Measurements from ENCODE around the gene SLC25A48. TPM values are rescaled to one million over a fixed set of nuclear protein-coding genes. Genes with fewer than 3 reads are reported as not detected.
"Not testable (repeated sequence)": the region's sequence is repeated elsewhere in the genome, so short reads cannot be mapped to it uniquely, and the experiment has no call there.

Gene SLC25A48
- total RNA-seq, 1 experiment from 2014 or later: not detected

GRCh38 chr5:135857630-135858311 is 23.3 kb downstream of the SLC25A48 start:
- DNase-seq (ENCODE audit: low spot score): no peak

- DNase-seq (ENCODE audit: low spot score): not testable (repeated sequence)
Observed at GRCh38 chr5:135859186-135859585, 24.7 kb downstream of the SLC25A48 start.

- no peak for DNase-seq (ENCODE audit: low spot score)
Observed at GRCh38 chr5:135859641-135860040, 25.2 kb downstream of the SLC25A48 start.

GRCh38 chr5:135861641-135862040 is 27.2 kb downstream of the SLC25A48 start:
- no peak for DNase-seq (ENCODE audit: low spot score)

GRCh38 chr5:135862086-135862485 is 27.6 kb downstream of the SLC25A48 start:
- no peak for DNase-seq (ENCODE audit: low spot score)

- DNase-seq (ENCODE audit: low spot score): no peak
Observed at GRCh38 chr5:135862744-135863143, 28.3 kb downstream of the SLC25A48 start.

- DNase-seq (ENCODE audit: low spot score): no peak
Observed at GRCh38 chr5:135864503-135865435, 30.3 kb downstream of the SLC25A48 start.

GRCh38 chr5:135866016-135866415 is 31.6 kb downstream of the SLC25A48 start:
- no peak for DNase-seq (ENCODE audit: low spot score)

GRCh38 chr5:135867599-135867998 is 33.1 kb downstream of the SLC25A48 start:
- no peak for DNase-seq (ENCODE audit: low spot score)

GRCh38 chr5:135868681-135869080 is 34.2 kb downstream of the SLC25A48 start:
- DNase-seq (ENCODE audit: low spot score): no peak

GRCh38 chr5:135869276-135869675 is 34.8 kb downstream of the SLC25A48 start:
- no peak for DNase-seq (ENCODE audit: low spot score)

- no peak for DNase-seq (ENCODE audit: low spot score)
Observed at GRCh38 chr5:135869935-135870334, 35.5 kb downstream of the SLC25A48 start.

- no peak for DNase-seq (ENCODE audit: low spot score)
Observed at GRCh38 chr5:135871268-135871915, 36.9 kb downstream of the SLC25A48 start.

- no peak for DNase-seq (ENCODE audit: low spot score)
Observed at GRCh38 chr5:135873831-135874230, 39.4 kb downstream of the SLC25A48 start.

- no peak for DNase-seq (ENCODE audit: low spot score)
Observed at GRCh38 chr5:135874461-135874860, 40.0 kb downstream of the SLC25A48 start.

- DNase-seq (ENCODE audit: low spot score): no peak
Observed at GRCh38 chr5:135875567-135875966, 41.1 kb downstream of the SLC25A48 start.

- no peak for DNase-seq (ENCODE audit: low spot score)
Observed at GRCh38 chr5:135876146-135876545, 41.7 kb downstream of the SLC25A48 start.

GRCh38 chr5:135877570-135878155 is 43.2 kb downstream of the SLC25A48 start:
- DNase-seq (ENCODE audit: low spot score): no peak

- DNase-seq (ENCODE audit: low spot score): no peak
Observed at GRCh38 chr5:135878156-135878620, 43.7 kb downstream of the SLC25A48 start.

GRCh38 chr5:135879591-135879990 is 45.1 kb downstream of the SLC25A48 start:
- no peak for DNase-seq (ENCODE audit: low spot score)

GRCh38 chr5:135880278-135880677 is 45.8 kb downstream of the SLC25A48 start:
- DNase-seq (ENCODE audit: low spot score): no peak

- no peak for DNase-seq (ENCODE audit: low spot score)
Observed at GRCh38 chr5:135880801-135881200, 46.3 kb downstream of the SLC25A48 start.

Measured in A172 (cell line).